Subcutaneous adipose tissue (tissue), 4 donors: ENCODE data around the gene OR5B2. TPM values are rescaled to one million over a fixed set of nuclear protein-coding genes. Genes with fewer than 3 reads are reported as not detected.

ENCODE experiments used
- total RNA-seq, 4 donors: library from RNA; depleted of rRNA; stranded (reverse); fragments of >200 nt; gene quantifications; one replicate each; pipeline ENCODE4 v1.1.0, GENCODE V29; 2016
- TF ChIP-seq, protein P1 (sequence below): fragments of 450-650 bp; IDR thresholded peaks from one replicate; pipeline ENCODE4 v1.5.1; 2016; ENCODE audit warnings: low read depth, mild to moderate bottlenecking, control low read depth, antibody characterized with exemption, moderate library complexity

OR5B2 gene
- total RNA-seq, 4 donors from 2014 or later = not detected

DNA sequence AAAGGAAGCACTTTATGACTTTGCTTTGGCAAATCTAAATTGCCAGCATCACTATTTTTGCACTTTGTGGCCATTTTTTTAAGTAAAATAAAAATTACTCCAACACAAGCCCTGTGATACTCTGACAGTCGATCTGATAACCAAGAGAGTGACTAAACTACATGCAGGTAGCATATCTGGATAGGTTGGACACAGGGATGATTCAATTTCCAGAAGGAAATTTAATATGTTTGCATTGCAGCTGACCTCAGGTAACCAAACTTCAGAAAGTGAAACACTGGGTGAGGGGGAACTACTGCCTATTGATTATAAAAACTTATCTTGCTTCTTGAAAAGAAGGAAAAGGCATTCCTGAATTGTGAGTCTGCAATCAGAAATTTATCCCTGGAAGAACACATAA is 35.2 kb downstream of the OR5B2 start:
- TF ChIP-seq, protein P1, sequence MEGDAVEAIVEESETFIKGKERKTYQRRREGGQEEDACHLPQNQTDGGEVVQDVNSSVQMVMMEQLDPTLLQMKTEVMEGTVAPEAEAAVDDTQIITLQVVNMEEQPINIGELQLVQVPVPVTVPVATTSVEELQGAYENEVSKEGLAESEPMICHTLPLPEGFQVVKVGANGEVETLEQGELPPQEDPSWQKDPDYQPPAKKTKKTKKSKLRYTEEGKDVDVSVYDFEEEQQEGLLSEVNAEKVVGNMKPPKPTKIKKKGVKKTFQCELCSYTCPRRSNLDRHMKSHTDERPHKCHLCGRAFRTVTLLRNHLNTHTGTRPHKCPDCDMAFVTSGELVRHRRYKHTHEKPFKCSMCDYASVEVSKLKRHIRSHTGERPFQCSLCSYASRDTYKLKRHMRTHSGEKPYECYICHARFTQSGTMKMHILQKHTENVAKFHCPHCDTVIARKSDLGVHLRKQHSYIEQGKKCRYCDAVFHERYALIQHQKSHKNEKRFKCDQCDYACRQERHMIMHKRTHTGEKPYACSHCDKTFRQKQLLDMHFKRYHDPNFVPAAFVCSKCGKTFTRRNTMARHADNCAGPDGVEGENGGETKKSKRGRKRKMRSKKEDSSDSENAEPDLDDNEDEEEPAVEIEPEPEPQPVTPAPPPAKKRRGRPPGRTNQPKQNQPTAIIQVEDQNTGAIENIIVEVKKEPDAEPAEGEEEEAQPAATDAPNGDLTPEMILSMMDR = no peak

DNA sequence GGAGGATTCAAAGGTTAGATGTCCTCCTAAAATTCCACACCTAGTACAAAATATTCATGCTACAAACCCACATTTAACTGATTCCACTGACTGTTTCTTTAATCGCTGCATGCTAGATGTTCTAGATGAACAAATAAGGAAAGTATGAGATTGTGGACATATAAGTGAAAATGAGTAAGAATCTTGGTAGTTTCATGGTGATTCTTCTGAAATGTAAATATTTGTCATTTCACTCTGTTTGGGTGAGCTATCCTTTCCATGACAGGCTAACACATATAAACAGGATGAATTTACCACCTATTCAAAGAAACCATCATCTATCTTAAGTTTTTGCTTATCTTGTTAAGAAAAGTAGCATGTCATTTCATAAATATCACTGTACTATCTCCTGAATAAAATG is 36.0 kb downstream of the OR5B2 start:
- TF ChIP-seq, protein P1 = no peak

DNA sequence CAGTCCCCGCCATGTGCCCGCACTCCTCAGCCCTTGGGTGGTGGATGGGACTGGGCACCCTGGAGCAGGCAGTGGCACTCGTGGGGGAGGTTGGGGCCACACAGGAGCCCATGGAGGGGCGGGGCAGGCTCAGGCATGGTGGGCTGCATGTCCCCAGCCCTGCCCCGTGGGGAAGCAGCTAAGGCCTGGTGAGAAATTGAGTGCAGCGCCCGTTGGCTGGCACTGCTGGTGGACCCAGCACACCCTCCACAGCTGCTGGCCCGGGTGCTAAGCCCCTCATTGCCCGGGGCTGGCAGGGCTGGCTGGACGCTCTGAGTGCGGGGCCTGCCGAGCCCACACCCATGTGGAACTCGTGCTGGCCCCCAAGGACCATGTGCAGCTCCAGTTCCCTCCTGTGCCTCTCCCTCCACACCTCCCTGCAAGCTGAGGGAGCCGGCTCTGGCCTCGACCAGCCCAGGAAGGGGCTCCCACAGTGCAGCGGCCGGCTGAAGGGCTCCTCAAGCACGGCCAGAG is 37.3 kb downstream of the OR5B2 start:
- TF ChIP-seq, protein P1 = no peak

Other genes with a start within 250 kb of the OR5B2 start
- gene OR9Q2, start 239.1 kb downstream of the OR5B2 start, total RNA-seq = not detected
- not detected for gene OR1S2, start 224.0 kb downstream of the OR5B2 start, total RNA-seq
- gene OR1S1, start 215.4 kb downstream of the OR5B2 start, total RNA-seq = not detected
- not detected for gene OR10Q1, start 199.2 kb downstream of the OR5B2 start, total RNA-seq
- gene OR10W1, start 159.9 kb downstream of the OR5B2 start, total RNA-seq = not detected
- not detected for gene OR5B17, start 69.1 kb downstream of the OR5B2 start, total RNA-seq
- not detected for gene OR5B3, start 21.2 kb downstream of the OR5B2 start, total RNA-seq
- not detected for gene OR5B12, start 14.1 kb upstream of the OR5B2 start, total RNA-seq
- gene OR5B21, start 80.0 kb upstream of the OR5B2 start, total RNA-seq = not detected
- gene LPXN, start 147.7 kb upstream of the OR5B2 start, total RNA-seq = 10 to 100 TPM in 2 of 4 donors, 1 to 10 TPM in 2; 7.9 to 75.5 (median 14.2) TPM
- gene ZFP91, start 150.9 kb upstream of the OR5B2 start, total RNA-seq = 10 to 100 TPM; 45.7 to 77.1 (median 55.5) TPM
- 1 to 10 TPM in 2 of 4 donors, under 1 TPM in 2; 0.88 to 1.6 (median 1.2) TPM for gene CNTF, start 194.5 kb upstream of the OR5B2 start, total RNA-seq